Measurements from ENCODE around the gene RAB7A. TPM values are rescaled to one million over a fixed set of nuclear protein-coding genes. Genes with fewer than 3 reads are reported as not detected.
A peak's percentile ranks its signal among the peaks of the same experiment; 100 is the strongest.

Gene RAB7A
- total RNA-seq, 1 experiment from 2014 or later: 155 TPM

DNA sequence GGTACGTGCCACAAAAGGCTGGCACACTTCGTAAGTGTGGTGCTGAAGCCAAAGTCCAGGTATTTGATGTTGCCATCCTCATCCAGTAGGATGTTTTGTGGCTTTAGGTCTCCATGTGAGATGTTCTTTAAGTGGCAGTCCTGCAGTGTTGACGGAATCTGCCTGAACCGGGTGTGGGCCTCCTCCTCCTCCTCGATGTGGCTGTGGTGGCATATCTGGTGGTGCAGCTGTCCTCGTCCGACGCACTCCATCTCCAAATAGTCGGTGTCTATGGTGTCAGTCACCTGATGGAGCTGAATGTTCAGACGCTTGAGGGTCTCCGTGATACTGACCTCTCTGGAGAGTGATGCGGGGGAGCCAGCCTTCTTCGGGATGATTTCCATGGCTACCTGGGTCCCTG lies 123.0 kb downstream of the RAB7A start:
- peaks cover 22 to 24% of the 10 kb centered on the region in 2 experiments for H3K4me1 Mint-ChIP-seq
- no peak overlapping the region for H2BK15ac ChIP-seq (ENCODE audit: low read depth, low read length)
- no peaks in the 10 kb centered on the region for H4K20me1 ChIP-seq (ENCODE audit: control insufficient read depth, insufficient read depth, insufficient read length)
- H3K9ac ChIP-seq (ENCODE audit: extremely low read depth, insufficient read length, low read length): no peak overlapping the region
- H3K4me3 Mint-ChIP-seq: no peak overlapping the region; a peak in 2 of 5 replicates
- no peak overlapping the region for H3K14ac ChIP-seq (ENCODE audit: insufficient read depth, low read length)
- no peak overlapping the region for H4K91ac ChIP-seq (ENCODE audit: insufficient read length, low read depth, low read length)
- H3K27ac ChIP-seq (ENCODE audit: insufficient read length, low read depth, low read length): no peak overlapping the region
- H3K79me2 ChIP-seq (ENCODE audit: insufficient read depth, low read length): no peaks in the 10 kb centered on the region
- H3K4ac ChIP-seq (ENCODE audit: low read depth, low read length): no peak overlapping the region
- no peak overlapping the region for H3K56ac ChIP-seq (ENCODE audit: insufficient read length, low read depth, low read length)
- H3K23ac ChIP-seq (ENCODE audit: insufficient read length, low read depth, low read length): no peak overlapping the region
- no peak overlapping the region for H3K4me2 ChIP-seq (ENCODE audit: insufficient read depth, insufficient read length, low read length)
- peaks cover 6% of the 10 kb centered on the region for H3K23me2 ChIP-seq (ENCODE audit: insufficient read length, low read depth, low read length, poor library complexity, severe bottlenecking)
- no peaks in the 10 kb centered on the region for H3K27me3 Mint-ChIP-seq (ENCODE audit: low read depth)
- H3K18ac ChIP-seq (ENCODE audit: insufficient read length, low read depth, low read length): no peak overlapping the region
- DNase-seq: no peak
- no CpG with 5 or more reads among the region's 13 CpGs for WGBS (ENCODE audit: extremely low coverage, insufficient read length, low lambda C conversion rate)
- H2BK120ac ChIP-seq (ENCODE audit: low read depth, low read length, poor library complexity, severe bottlenecking): no peak overlapping the region
- H2AK5ac ChIP-seq (ENCODE audit: insufficient read length, low read length): no peak overlapping the region
- TF ChIP-seq, protein P1, sequence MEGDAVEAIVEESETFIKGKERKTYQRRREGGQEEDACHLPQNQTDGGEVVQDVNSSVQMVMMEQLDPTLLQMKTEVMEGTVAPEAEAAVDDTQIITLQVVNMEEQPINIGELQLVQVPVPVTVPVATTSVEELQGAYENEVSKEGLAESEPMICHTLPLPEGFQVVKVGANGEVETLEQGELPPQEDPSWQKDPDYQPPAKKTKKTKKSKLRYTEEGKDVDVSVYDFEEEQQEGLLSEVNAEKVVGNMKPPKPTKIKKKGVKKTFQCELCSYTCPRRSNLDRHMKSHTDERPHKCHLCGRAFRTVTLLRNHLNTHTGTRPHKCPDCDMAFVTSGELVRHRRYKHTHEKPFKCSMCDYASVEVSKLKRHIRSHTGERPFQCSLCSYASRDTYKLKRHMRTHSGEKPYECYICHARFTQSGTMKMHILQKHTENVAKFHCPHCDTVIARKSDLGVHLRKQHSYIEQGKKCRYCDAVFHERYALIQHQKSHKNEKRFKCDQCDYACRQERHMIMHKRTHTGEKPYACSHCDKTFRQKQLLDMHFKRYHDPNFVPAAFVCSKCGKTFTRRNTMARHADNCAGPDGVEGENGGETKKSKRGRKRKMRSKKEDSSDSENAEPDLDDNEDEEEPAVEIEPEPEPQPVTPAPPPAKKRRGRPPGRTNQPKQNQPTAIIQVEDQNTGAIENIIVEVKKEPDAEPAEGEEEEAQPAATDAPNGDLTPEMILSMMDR (conservative IDR thresholded peaks at IDR 0.05): no peak
- no peaks in the 10 kb centered on the region for H3K27me3 ChIP-seq (ENCODE audit: insufficient read depth, low read length)
- H4K5ac ChIP-seq (ENCODE audit: insufficient read length, low read depth, low read length): no peak overlapping the region
- peaks cover 7 to 13% of the 10 kb centered on the region in 2 experiments for H3K9me3 Mint-ChIP-seq
- no peak overlapping the region for H2BK12ac ChIP-seq (ENCODE audit: insufficient read length, low read depth, low read length)
- no peak overlapping the region for H2AFZ ChIP-seq (ENCODE audit: low read length)
- H3K36me3 Mint-ChIP-seq (ENCODE audit: insufficient read depth in 1 of 3, low read depth in 3 of 3): peaks cover 0 to 3% (median 0%) of the 10 kb centered on the region in 3 experiments; a peak in 2 of 7 replicates
- H2BK20ac ChIP-seq (ENCODE audit: low read depth, low read length, poor library complexity, severe bottlenecking): no peak overlapping the region
- peaks cover 2% of the 10 kb centered on the region for H3K9me3 ChIP-seq (ENCODE audit: control insufficient read depth, low read depth, low read length)
- H2BK5ac ChIP-seq (ENCODE audit: insufficient read length, low read length): no peak overlapping the region
- no peak overlapping the region for H3T11ph ChIP-seq (ENCODE audit: low read length)
- H3K4me1 ChIP-seq (ENCODE audit: insufficient read depth, low read length): no peaks in the 10 kb centered on the region
- H3K79me1 ChIP-seq (ENCODE audit: insufficient read depth, low read depth, low read length, poor library complexity, severe bottlenecking): no peaks in the 10 kb centered on the region
- peak overlapping the region in 1 of 3 experiments; percentile 68; a peak in 1 of 7 replicates for H3K27ac Mint-ChIP-seq
- no peak overlapping the region for H4K8ac ChIP-seq (replicated peaks; ENCODE audit: insufficient read length, low read depth, low read length)

Data from H9 (cell line).